Stimulated activated CD8-positive, alpha-beta memory T cell treated with anti-CD3 and anti-CD28 coated beads, Interleukin-12 subunit alpha, Interleukin-12 subunit beta, amount 100 ng/mL, for 24 hours (primary cell): Measurements from ENCODE around the gene BTNL9.
"Not testable (repeated sequence)": the region's sequence is repeated elsewhere in the genome, so short reads cannot be mapped to it uniquely, and the experiment has no call there.

ENCODE experiments used
- DNase-seq: peaks from one replicate; pipeline ENCODE4 v3.0.0-alpha.2; 2020; ENCODE audit errors: extremely low read depth

The BTNL9 gene

GRCh38 chr5:181039931-181040630, at the start of gene BTNL9:
BTNL9 (plus strand) TSS chr5:181040266; CDS start chr5:181045490, 5,224 bp downstream.
- DNase-seq = no peak

- no peak for DNase-seq
Measured at GRCh38 chr5:180990882-180991242, 49.2 kb upstream of the BTNL9 start.

- no peak for DNase-seq
Measured at GRCh38 chr5:181001947-181002346, 38.1 kb upstream of the BTNL9 start.

DNA sequence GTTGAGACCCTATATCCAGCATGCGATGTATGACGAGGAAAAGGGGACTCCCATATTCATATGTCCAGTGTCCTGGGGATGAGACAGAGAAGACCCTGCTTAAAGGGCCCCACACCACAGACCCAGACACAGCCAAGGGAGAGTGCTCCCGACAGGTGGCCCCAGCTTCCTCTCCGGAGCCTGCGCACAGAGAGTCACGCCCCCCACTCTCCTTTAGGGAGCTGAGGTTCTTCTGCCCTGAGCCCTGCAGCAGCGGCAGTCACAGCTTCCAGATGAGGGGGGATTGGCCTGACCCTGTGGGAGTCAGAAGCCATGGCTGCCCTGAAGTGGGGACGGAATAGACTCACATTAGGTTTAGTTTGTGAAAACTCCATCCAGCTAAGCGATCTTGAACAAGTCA, 34.3 kb upstream of the BTNL9 start:
- no peak for DNase-seq

GRCh38 chr5:181008136-181008535, 31.9 kb upstream of the BTNL9 start:
- no peak for DNase-seq

DNA sequence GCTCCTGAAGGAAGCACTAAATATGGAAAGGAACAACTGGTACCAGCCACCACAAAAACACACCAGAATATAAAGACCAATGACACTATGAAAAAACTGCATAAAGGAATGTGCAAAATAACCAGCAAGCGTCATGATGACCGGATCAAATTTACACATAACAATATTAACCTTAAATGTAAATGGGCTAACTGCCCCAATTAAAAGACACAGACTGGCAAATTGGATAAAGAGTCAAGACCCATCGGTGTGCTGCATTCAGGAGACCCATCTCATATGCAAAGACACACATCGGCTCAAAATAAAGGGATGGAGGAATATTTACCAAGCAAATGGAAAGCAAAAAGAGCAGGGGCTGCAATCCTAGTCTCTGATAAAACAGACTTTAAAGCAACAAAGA, 30.0 kb upstream of the BTNL9 start:
- not testable (repeated sequence) for DNase-seq

GRCh38 chr5:181014654-181015053, 25.4 kb upstream of the BTNL9 start:
- DNase-seq = not testable (repeated sequence)

GRCh38 chr5:181017448-181017847, 22.6 kb upstream of the BTNL9 start:
- DNase-seq = not testable (repeated sequence)

GRCh38 chr5:181020688-181021087, 19.4 kb upstream of the BTNL9 start:
- no peak for DNase-seq

DNA sequence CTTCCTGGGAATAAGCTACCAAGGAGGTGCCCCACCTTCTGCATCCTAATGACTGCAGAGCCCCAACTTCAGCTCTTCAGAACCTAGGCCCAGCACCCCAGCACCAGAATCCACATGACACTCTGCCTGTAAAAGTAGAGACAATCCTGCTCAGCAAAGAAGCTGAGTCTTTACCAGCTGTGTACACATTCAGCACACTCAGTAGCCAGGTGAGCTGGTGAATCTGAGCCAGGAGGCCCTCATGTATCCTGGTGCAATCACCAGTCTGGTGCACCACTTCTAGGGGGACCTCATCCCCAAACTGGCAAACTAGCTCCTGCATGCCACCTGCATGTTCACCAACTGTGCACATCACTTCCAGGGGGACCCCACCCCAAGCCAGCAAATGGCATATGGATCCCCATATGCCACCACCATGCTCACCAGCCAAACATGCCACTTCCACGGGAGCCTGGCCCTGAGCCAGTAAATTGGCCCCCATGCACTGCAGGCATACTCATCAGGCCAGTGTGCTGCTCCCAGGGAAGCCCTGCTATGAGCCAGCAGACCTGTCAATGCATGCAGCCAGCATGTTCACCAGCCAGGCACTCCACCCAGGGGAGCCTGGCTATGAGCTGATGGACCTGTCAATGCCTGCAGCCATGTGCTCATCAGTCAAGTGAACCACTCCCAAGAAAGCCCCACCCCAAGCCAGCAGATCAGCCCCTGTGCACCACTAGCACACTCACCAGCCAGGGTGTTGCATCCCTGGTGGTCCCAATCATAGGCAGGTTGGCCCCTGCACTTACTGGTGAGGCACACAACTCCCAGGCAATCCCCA, 15.6 kb upstream of the BTNL9 start:
- DNase-seq = no peak

DNA sequence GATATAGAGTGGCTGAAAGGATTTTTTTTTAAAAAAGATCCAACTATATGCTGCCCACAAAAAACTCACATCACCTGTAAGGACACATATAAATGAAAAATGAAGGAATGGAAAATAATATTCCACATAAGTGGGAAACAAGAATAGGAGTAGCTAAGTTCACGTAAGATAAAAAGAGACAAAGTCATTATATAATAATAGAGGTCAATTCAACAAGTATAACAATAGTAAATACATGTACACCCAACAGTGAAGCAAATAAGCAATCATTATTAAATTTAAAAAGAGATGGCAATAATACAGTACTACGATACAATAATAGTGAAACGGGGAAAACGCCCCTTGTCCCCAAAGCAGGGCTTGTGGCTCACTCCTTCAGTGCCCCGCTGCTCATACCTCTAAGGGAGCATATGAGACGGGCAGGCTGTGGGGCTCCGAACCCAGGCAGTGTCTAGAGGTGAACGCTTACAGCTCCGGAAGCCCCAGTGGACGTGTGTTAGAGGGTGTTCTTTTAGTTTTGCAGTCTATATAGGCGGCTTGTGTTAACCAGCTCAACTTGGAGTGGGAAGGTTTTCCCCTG, 12.5 kb upstream of the BTNL9 start:
- DNase-seq = no peak

DNA sequence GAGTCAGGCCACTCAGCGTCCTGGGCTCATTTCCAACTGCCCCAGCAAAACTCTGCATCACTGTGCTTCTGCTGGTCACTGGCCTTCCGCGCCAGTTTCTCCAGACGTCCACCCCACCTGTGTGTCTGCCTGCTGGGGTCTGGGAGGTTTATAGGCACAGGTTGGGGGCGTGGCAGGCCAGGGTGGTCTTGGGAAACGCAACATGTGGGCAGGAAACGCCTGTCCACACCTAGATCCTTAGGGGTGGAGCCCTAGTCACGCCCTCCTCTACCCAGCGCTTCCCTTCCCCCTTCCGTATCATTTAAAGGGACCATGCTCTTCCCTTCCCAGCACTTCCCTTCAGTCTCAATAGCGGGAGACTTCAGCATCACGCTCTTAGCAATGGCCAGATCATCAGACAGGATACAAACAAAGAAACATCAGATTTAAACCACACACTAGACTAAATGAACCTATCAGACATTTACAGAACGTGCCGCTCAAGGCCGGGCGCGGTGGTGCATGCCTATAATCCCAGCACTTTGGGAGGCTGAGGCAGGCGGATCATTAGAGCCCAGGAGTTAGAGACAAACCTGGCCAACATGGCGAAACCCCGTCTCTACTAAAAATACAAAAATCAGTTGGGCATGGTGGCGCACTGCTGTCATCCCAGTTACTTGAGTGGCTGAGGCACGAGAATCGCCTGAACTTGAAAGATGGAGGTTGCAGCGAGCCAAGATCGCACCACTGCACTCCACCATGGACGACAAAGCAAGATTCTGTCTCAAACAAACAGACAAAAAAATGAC, 11.8 kb upstream of the BTNL9 start:
- DNase-seq = no peak

DNA sequence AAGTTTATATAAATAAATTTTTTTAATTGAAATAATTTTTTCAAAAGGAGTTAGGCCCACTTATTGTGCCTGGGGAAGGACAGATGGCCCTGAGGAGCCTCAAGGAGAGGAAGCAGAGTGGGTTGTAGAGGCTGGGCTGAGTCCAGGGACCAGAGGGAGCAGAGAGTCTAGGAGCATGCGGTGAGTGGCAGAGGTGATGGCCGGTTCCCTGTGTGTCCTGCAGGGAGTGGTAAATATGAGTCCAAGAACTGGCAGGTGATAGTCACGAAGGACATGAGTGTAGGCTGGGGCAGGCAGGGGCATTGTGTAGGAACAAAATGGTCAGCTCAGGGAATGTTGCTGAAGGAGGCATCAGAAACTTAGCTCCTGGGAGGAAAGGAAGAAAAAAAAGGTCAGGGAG, 8.3 kb upstream of the BTNL9 start:
- DNase-seq = no peak

- no peak for DNase-seq
Measured at GRCh38 chr5:181035991-181036815, 3.9 kb upstream of the BTNL9 start.

GRCh38 chr5:181036816-181037364, 3.2 kb upstream of the BTNL9 start:
- no peak for DNase-seq

GRCh38 chr5:181037365-181037861, 2.7 kb upstream of the BTNL9 start:
- DNase-seq = no peak

GRCh38 chr5:181039471-181039870, 595 bp upstream of the BTNL9 start:
- no peak for DNase-seq

DNA sequence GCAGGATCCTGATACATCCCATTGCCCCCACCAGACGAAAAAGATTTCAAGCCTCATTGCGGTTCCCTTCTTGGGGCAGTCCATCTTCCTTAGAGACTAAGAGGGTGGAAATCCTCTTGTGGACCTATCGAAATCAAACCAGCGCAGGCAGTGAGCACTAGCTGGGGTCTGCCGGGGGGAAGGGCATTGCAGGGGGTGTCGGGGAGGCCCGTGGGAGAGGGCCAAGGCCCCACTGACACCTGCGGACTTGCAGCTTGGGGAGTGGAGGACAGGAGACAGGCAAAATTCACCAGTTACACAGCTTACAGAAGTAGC, 522 bp downstream of the BTNL9 start:
- DNase-seq = no peak

GRCh38 chr5:181041043-181041442, 977 bp downstream of the BTNL9 start:
- no peak for DNase-seq

DNA sequence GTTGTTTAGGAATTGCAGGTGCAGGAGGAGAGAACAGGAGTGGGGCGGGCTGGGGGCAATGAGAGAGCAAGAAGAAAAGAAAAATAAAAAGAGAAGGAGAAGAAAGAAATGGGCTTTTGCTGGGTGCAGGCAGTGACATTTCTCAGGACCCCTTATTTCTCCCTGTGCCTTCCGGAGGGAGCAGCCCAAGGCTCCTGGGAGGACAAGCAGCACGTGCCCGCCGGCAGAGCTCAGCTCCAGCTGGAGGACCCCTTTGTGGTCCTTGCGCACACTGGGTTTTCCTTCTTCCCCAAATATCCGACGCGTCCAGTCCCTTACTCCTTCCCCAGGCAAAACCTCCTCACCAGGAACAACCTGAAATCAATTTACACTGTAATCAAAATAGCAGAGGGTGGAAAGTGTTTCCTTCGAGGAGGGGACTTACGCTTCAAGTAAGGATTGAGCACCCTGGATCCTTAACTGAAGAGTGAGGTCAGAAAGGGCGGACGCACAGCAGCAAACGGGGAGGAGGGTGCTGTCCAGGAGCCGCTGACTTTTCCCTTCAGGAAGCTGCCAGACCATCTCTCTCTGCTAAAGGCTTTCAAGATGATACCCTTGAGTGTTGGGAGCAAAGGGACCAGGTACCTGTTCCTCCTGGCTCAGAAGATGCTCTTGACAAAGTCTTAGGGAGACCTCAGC, 2.1 kb downstream of the BTNL9 start:
- DNase-seq = no peak
